ENCODE measurements around the gene ARID5B.

ARID5B gene

DNA sequence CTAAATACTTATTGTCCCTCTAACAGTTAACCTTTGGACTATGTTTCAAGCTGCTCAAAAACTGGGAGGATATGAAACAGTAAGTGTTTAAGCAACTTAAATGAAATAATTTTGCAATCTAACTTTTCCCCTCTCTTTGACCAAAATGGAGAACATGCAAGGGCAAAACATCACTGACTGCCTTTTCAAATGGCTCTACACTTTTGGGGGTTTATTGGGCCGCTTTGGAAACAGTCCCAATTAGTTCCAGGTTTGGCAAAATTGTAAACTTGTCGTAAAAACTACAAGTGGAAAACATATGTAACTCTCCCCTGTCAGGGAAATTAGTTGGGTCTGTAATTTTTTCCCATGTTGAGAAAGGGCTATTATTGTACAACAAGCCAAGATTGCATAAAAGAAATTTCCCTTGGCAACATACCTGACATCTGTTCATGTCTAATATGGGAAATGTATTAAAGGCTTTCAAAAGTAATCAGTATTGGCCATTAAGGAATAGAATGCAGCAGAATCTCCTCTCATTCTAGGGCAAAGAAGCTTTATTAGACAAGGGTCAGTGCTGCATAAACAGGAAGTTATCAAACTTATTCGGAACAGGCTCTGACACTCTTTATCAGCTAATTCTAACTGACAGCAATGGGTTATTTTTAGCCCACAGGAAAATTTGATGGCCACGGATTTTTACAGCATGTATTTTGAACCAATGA, 157.9 kb downstream of the ARID5B start:
- in situ Hi-C loops (cut with MboI; ENCODE audit: low sequenced_read_pairs), result no loop called here
- H3K4me1 ChIP-seq, result peaks cover 15% of the 10 kb centered on the region
- peaks cover 18% of the 10 kb centered on the region for H3K36me3 ChIP-seq (replicated peaks)
- DNase-seq (ENCODE audit: low spot score in 2 of 2), result no peak
- no peaks in the 10 kb centered on the region for H3K9me3 ChIP-seq
- no peaks in the 10 kb centered on the region for H3K27me3 ChIP-seq (ENCODE audit: low read depth)
- H3K4me3 ChIP-seq, result no peak overlapping the region

DNA sequence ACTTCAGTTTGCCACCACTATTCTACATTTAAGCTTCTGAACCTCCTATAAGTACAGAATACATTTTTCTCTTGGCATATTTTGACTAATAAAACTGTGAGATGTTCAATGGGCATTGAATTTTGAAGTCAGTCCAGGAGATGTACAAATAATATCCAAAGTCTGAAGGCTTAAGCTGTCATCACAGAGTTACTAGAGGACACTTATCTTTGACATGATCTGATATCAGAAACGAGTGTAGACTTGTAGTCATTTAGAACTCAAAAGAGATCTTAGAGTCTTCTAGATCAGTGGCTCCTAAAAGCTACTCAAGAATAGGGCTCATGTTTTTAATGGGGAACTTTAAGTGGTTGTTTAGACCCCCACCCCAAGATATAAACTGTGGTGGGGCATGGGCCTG, 160.5 kb downstream of the ARID5B start:
- Histone ChIP-seq H3K27me3 (ENCODE audit: low read depth) (no peaks in the 10 kb centered on the region), H3K4me3 (no peak overlapping the region), H3K9me3 (no peaks in the 10 kb centered on the region), H3K36me3 (replicated peaks) (peaks cover 18% of the 10 kb centered on the region), H3K4me1 (peaks cover 11% of the 10 kb centered on the region)
- in situ Hi-C loops (cut with MboI; ENCODE audit: low sequenced_read_pairs), result no loop called here
- DNase-seq (ENCODE audit: low spot score in 2 of 2), result no peak

DNA sequence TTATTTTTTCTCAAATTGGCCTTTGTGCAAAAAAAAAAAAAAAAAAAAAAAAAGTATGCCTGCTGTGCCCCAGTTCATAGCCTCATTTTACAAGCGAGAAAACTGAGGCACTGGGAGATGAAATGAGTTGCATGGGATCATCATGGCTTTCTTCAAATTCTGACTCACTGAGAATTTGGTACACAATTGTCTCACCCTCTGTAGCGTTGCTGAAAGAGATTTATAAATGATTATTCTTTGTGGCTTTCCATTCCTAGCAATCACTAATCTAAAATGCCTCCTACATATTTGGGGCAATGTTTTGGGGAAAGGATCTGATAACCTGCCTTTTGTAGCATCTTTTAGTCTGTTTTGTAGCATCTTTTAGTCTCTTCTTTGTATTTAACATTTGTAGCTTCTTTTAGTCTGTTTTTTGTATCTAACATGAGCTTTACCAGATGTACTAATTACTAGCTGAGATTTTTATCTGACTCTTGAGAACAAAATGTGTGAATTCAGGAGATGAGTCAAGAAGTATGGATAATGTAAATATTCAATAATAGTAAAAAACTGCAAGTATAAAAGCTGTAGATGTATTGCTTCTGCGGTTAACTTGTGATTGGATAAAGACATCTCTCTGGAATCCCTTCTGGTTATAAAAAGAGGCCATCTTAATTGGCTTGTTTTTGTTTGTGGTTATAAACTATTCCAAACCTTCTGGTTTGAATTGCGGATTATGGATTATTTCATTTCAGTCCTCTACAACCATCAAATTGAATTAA, 161.4 kb downstream of the ARID5B start:
- in situ Hi-C loops (cut with MboI; ENCODE audit: low sequenced_read_pairs), result no loop called here
- H3K36me3 ChIP-seq (replicated peaks), result peaks cover 15% of the 10 kb centered on the region

DNA sequence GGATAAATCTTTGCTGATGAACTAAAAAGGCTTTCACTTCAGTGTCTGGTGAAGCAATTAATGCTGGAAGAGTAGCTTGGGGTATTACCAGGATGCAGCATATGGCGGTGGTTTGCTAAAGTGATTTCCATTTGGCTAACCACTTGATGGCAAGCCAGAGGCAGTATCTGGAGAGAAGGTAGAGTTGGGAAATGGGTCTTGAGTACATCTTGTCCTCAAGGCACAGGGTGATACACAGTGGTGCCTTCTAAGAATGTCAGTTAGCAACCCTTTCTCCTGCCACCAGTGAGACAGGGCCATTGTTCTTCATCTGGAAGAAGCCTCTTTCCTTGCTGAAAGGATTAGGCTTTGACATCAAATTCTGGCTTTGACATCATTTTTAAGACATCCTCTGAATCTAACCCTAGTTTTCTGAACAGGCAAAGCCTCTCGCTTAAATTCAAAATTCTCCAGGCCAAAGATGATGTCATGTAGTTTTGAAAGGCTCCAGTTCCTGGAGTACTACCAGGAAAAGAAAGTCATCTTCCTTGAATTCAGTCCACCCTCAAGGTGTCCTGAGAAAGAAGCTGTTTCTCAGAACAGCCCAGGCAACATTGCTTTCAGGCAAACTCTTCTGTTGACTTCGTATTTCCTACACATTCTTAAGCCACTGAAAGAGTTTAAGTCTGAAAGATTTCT, 162.4 kb downstream of the ARID5B start:
- H3K36me3 ChIP-seq (replicated peaks), result peaks cover 11% of the 10 kb centered on the region
- no peaks in the 10 kb centered on the region for H3K27me3 ChIP-seq (ENCODE audit: low read depth)
- H3K4me1 ChIP-seq, result peaks cover 5% of the 10 kb centered on the region
- no peak overlapping the region for H3K4me3 ChIP-seq
- no peak for DNase-seq (ENCODE audit: low spot score in 2 of 2)
- H3K9me3 ChIP-seq, result no peaks in the 10 kb centered on the region
- in situ Hi-C loops (cut with MboI; ENCODE audit: low sequenced_read_pairs), result no loop called here

More for the DNA sequence above, 161.4 kb downstream of the ARID5B start:
- DNase-seq (ENCODE audit: low spot score in 2 of 2), result no peak
- H3K9me3 ChIP-seq, result no peaks in the 10 kb centered on the region
- H3K27me3 ChIP-seq (ENCODE audit: low read depth), result no peaks in the 10 kb centered on the region
- H3K4me3 ChIP-seq, result no peak overlapping the region
- H3K4me1 ChIP-seq, result peaks cover 11% of the 10 kb centered on the region

DNA sequence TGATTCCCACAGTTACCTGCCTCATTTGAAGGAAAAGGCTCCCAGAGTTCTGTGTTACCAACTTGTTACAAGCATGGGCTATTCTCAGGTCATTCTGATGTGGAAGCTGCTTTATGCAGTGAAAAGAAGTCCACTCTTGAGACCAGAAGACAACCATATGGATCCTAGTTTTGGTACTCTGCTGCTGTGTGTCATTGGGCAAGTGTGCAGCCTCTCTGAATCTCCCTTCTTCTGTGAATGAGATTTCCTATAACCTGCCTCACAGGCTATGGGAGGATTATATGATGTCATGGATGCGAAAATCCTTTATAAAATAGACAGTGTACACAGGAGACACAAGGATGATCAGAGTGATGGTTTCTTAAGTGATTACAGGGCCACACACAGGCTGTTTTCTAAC, 166.1 kb downstream of the ARID5B start:
- H3K36me3 ChIP-seq (replicated peaks), result peaks cover 15% of the 10 kb centered on the region
- no peaks in the 10 kb centered on the region for H3K9me3 ChIP-seq
- H3K4me1 ChIP-seq, result peaks cover 1% of the 10 kb centered on the region
- no peak for DNase-seq (ENCODE audit: low spot score in 2 of 2)
- H3K4me3 ChIP-seq, result no peak overlapping the region
- H3K27me3 ChIP-seq (ENCODE audit: low read depth), result no peaks in the 10 kb centered on the region
- in situ Hi-C loops (cut with MboI; ENCODE audit: low sequenced_read_pairs), result no loop called here

DNA sequence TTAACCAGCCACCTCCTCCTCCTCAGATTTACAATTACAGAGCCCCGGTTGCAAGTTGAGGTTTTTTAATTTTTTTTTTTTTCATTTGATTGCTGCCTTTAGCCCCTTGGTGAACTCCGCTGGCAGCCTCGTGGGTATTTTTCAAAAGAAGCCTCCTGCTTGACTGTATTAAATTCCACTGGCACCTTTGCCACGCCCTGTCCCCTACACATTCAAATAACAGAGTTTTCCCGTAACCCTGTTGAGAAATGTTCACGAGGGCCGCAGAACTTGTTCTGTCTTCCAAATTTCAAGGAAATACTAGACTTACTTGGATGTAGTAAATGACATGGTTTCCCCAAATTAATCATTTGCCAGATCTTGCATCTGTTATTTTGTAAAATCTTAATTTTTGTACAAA, 167.0 kb downstream of the ARID5B start:
- no peak for DNase-seq (ENCODE audit: low spot score in 2 of 2)
- Histone ChIP-seq H3K9me3 (no peaks in the 10 kb centered on the region), H3K4me1 (peaks cover 10% of the 10 kb centered on the region), H3K4me3 (no peak overlapping the region), H3K36me3 (replicated peaks) (peaks cover 18% of the 10 kb centered on the region), H3K27me3 (ENCODE audit: low read depth) (no peaks in the 10 kb centered on the region)
- in situ Hi-C loops (cut with MboI; ENCODE audit: low sequenced_read_pairs), result no loop called here

DNA sequence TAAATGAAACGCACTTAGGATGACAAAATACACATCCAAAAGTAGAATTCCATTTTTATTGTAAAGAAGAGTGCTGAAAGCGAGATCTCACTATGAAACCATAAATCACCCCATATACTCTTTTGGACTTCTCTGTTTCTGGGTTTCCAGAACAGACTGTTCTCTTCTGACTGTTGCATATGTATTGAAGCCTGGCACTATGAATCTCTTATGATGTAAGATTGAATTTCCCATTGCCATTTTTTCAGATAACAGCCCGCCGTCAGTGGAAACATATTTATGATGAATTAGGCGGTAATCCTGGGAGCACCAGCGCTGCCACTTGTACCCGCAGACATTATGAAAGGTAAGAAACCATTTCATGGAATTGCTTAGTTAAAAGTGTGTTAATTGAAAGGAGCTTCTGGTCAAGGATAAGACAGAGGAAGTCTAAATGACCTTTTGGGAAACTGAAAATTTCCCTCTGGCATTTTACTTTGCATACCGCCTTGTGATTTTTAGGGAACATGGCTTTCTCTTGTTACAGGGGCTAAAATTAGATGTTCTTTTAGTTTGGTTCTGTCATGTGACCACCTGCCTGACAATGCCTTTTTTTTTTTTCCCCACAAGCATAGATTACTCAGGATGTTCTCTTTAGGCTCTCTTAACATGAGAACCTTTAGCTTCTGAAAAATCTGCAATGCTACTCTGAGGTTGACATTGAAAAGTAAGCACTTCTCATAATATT, 168.1 kb downstream of the ARID5B start:
- H3K27me3 ChIP-seq (ENCODE audit: low read depth), result no peaks in the 10 kb centered on the region
- peaks cover 18% of the 10 kb centered on the region for H3K36me3 ChIP-seq (replicated peaks)
- DNase-seq (ENCODE audit: low spot score in 2 of 2), result no peak
- H3K9me3 ChIP-seq, result no peaks in the 10 kb centered on the region
- peaks cover 20% of the 10 kb centered on the region for H3K4me1 ChIP-seq
- in situ Hi-C loops (cut with MboI; ENCODE audit: low sequenced_read_pairs), result no loop called here
- no peak overlapping the region for H3K4me3 ChIP-seq

DNA sequence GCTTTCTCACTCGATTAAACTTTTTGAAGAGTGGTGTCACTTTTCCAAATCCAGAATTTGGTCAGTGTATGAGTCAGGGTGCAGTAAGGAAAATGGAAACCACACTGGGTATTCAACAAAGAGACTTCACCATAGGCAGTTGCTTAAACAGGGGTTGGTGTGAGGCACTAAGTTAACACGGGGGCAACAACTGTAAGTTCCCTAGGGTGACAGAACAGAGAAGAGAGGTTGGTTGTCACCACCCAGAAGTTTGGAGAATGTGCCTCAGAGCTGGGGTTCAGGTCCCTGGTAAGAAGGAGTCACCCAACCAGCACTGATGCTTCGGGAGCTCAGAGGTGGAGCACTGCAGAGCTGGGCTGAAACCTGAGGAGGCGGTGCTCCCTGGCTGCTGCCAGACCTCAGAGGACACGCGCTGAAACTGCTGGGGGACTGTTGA, 170.4 kb downstream of the ARID5B start:
- Histone ChIP-seq H3K4me3 (no peak overlapping the region), H3K4me1 (peaks cover 27% of the 10 kb centered on the region), H3K9me3 (no peaks in the 10 kb centered on the region), H3K36me3 (replicated peaks) (peaks cover 18% of the 10 kb centered on the region), H3K27me3 (ENCODE audit: low read depth) (no peaks in the 10 kb centered on the region)
- in situ Hi-C loops (cut with MboI; ENCODE audit: low sequenced_read_pairs), result no loop called here
- no peak for DNase-seq (ENCODE audit: low spot score in 2 of 2)

DNA sequence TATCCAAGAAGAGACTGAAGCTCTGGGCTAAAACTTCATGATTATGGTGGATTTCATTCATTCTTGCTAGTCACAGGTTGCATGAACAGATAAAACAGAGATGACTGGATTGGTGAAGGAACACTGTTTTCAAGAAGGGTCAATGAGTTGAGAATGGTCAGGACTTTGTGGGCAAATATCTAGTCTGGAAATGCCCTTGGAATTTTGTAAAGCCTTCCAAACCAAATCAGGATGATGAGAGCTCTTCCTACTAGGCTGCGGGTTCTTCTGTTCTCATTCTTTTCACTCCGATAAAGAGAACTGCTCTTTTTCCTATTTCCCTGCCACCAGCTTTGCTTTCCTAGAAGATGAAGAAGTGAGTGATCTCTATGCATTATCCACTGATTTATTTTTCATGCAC, 171.4 kb downstream of the ARID5B start:
- in situ Hi-C loops (cut with MboI; ENCODE audit: low sequenced_read_pairs), result no loop called here
- Histone ChIP-seq H3K4me3 (no peak overlapping the region), H3K27me3 (ENCODE audit: low read depth) (no peaks in the 10 kb centered on the region), H3K9me3 (no peaks in the 10 kb centered on the region), H3K4me1 (peaks cover 38% of the 10 kb centered on the region), H3K36me3 (replicated peaks) (peaks cover 18% of the 10 kb centered on the region)
- DNase-seq (ENCODE audit: low spot score in 2 of 2), result no peak

DNA sequence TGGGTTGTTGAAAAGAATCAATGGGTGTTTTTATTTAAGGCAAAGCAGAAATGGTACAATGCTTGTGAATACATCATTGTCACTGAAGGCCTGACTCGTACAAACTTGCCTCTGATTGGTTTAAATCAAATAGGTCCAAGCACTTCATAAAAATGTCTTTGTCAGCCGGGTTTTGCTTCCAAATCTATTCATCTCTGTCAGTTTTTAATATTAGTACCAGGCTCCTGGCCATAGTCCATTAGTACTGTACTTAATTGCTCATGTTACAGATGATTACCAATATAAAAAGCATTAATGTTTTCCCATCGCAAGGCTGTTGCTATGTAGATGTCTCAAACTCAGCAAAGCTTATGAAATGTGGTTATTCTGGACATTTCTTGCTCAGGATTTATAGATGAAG, 171.9 kb downstream of the ARID5B start:
- in situ Hi-C loops (cut with MboI; ENCODE audit: low sequenced_read_pairs), result no loop called here
- DNase-seq (ENCODE audit: low spot score in 2 of 2), result no peak
- Histone ChIP-seq H3K4me3 (no peak overlapping the region), H3K4me1 (peaks cover 42% of the 10 kb centered on the region), H3K27me3 (ENCODE audit: low read depth) (no peaks in the 10 kb centered on the region), H3K9me3 (no peaks in the 10 kb centered on the region), H3K36me3 (replicated peaks) (peaks cover 18% of the 10 kb centered on the region)

DNA sequence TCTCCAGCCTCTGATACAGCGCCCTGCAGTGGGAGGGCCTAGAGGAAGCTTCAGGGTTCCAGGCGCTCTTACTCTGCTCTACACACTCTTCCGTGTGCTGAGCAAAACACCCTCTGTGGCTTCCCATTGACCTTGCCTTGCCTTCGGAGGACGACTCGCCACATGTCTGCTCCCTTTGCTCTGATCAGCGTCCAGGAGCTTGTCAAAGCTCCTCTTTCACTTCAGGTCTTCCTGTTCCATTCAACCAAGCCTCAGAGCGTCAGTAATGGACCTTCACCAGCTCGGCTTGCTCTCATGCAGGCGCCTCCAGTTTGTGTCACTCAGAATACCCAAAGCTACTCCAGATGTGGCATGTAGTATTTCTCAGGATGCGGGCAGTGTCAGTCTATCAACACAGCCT, 173.9 kb downstream of the ARID5B start:
- in situ Hi-C loops (cut with MboI; ENCODE audit: low sequenced_read_pairs), result no loop called here
- DNase-seq (ENCODE audit: low spot score in 2 of 2), result no peak
- H3K9me3 ChIP-seq, result no peaks in the 10 kb centered on the region
- no peak overlapping the region for H3K4me3 ChIP-seq
- H3K27me3 ChIP-seq (ENCODE audit: low read depth), result no peaks in the 10 kb centered on the region
- H3K36me3 ChIP-seq (replicated peaks), result peaks cover 10% of the 10 kb centered on the region; the same call in 1 of the 2 replicates
- H3K4me1 ChIP-seq, result peaks cover 45% of the 10 kb centered on the region

DNA sequence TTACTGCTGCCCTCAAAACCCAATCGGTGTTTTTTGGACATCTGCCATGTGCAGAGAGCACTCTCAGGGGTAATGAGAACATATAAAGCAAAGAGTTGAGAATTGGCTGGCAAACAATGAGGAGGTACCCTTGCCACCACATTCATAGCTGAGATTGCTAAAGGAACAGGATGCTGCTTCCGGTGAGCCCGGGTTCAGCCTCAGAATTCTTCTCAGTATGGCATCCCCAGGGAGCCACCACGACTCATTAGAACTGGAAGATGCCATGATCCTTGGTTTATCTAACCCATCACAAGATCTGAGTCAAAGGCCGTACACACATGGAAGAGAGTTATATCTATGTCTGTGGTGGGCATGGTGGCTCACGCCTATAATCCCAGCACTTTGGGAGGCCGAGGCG, 174.4 kb downstream of the ARID5B start:
- Histone ChIP-seq H3K4me3 (no peak overlapping the region), H3K9me3 (no peaks in the 10 kb centered on the region), H3K4me1 (peaks cover 50% of the 10 kb centered on the region), H3K27me3 (ENCODE audit: low read depth) (no peaks in the 10 kb centered on the region), H3K36me3 (replicated peaks) (peaks cover 10% of the 10 kb centered on the region; the same call in 1 of the 2 replicates)
- in situ Hi-C loops (cut with MboI; ENCODE audit: low sequenced_read_pairs), result no loop called here
- DNase-seq (ENCODE audit: low spot score in 2 of 2), result no peak

DNA sequence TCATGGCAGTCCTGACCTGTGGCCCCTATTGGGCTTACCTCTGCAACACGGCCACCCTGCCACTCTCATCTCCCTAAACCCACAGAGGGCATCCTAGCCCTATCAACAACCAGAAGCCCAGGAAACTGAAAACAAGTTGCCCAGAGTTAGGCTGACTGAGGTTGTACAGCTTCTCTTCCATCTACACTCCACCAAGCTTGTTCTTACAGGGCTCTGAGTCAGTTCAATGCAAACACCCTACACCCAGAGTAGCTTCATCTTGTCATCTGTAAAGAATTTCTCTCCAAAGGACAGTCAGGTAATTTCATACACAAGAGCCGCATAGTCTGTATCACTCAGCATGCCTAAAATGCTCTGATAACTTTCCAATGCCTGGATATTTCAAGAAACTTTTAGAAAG, 175.4 kb downstream of the ARID5B start:
- in situ Hi-C loops (cut with MboI; ENCODE audit: low sequenced_read_pairs), result no loop called here
- H3K4me3 ChIP-seq, result no peak overlapping the region
- DNase-seq (ENCODE audit: low spot score in 2 of 2), result peak in 1 of 2 experiments; percentile 49
- peaks cover 10% of the 10 kb centered on the region; the same call in 1 of the 2 replicates for H3K36me3 ChIP-seq (replicated peaks)
- no peaks in the 10 kb centered on the region for H3K27me3 ChIP-seq (ENCODE audit: low read depth)
- peaks cover 58% of the 10 kb centered on the region for H3K4me1 ChIP-seq
- H3K9me3 ChIP-seq, result no peaks in the 10 kb centered on the region
